Measurements from ENCODE around the gene PTP4A2.
"Not testable (repeated sequence)": the region's sequence is repeated elsewhere in the genome, so short reads cannot be mapped to it uniquely, and the experiment has no call there.

Gene PTP4A2

GRCh38 chr1:31944205-31945089 is 6.3 kb upstream of the PTP4A2 start:
- Histone ChIP-seq H3K9me3 (ENCODE audit: control insufficient read depth, insufficient read depth, low read length) (no peaks in the 10 kb centered on the region), H3K4me3 (ENCODE audit: low read depth, low read length) (peak overlapping the region; percentile 66), H3K27me3 (ENCODE audit: control insufficient read depth, insufficient read depth, low read length) (0 out of 2 replicates have a peak, but pooled peaks cover under 1% of the 10 kb centered on the region), H3K9ac (ENCODE audit: low read depth, low read length) (peak overlapping the region; percentile 85), H3K27ac (ENCODE audit: low read depth, low read length) (peak overlapping the region; percentile 97), H3K36me3 (ENCODE audit: control insufficient read depth, insufficient read depth, low read length) (no peaks in the 10 kb centered on the region), H3K4me1 (ENCODE audit: control insufficient read depth, insufficient read depth, low read length) (peaks cover 16% of the 10 kb centered on the region)

- H3K27me3 ChIP-seq (ENCODE audit: control insufficient read depth, insufficient read depth, low read length): 0 out of 2 replicates have a peak, but pooled peaks cover 3% of the 10 kb centered on the region
- H3K9me3 ChIP-seq (ENCODE audit: control insufficient read depth, insufficient read depth, low read length): no peaks in the 10 kb centered on the region
- peak overlapping the region; percentile 66 for H3K4me3 ChIP-seq (ENCODE audit: low read depth, low read length)
- H3K9ac ChIP-seq (ENCODE audit: low read depth, low read length): peak overlapping the region; percentile 34; the same call in 1 of the 2 replicates
- peak overlapping the region; percentile 97 for H3K27ac ChIP-seq (ENCODE audit: low read depth, low read length)
- H3K4me1 ChIP-seq (ENCODE audit: control insufficient read depth, insufficient read depth, low read length): peaks cover 16% of the 10 kb centered on the region
- no peaks in the 10 kb centered on the region for H3K36me3 ChIP-seq (ENCODE audit: control insufficient read depth, insufficient read depth, low read length)
Observed at GRCh38 chr1:31943546-31944184, 5.5 kb upstream of the PTP4A2 start.

GRCh38 chr1:31942061-31942460 is 3.9 kb upstream of the PTP4A2 start:
- not testable (repeated sequence) for H3K36me3 ChIP-seq (ENCODE audit: control insufficient read depth, insufficient read depth, low read length); H3K9me3 ChIP-seq (ENCODE audit: control insufficient read depth, insufficient read depth, low read length); H3K4me3 ChIP-seq (ENCODE audit: low read depth, low read length); H3K27me3 ChIP-seq (ENCODE audit: control insufficient read depth, insufficient read depth, low read length); H3K27ac ChIP-seq (ENCODE audit: low read depth, low read length); H3K9ac ChIP-seq (ENCODE audit: low read depth, low read length)
- peaks cover 16% of the 10 kb centered on the region for H3K4me1 ChIP-seq (ENCODE audit: control insufficient read depth, insufficient read depth, low read length)

GRCh38 chr1:31939484-31940329 is 1.5 kb upstream of the PTP4A2 start:
- Histone ChIP-seq H3K27me3 (ENCODE audit: control insufficient read depth, insufficient read depth, low read length) (0 out of 2 replicates have a peak, but pooled peaks cover 3% of the 10 kb centered on the region), H3K4me1 (ENCODE audit: control insufficient read depth, insufficient read depth, low read length) (peaks cover 34% of the 10 kb centered on the region), H3K36me3 (ENCODE audit: control insufficient read depth, insufficient read depth, low read length) (no peaks in the 10 kb centered on the region; the same call in 1 of the 2 replicates), H3K9ac (ENCODE audit: low read depth, low read length) (no peak overlapping the region), H3K27ac (ENCODE audit: low read depth, low read length) (peak overlapping the region; percentile 3), H3K4me3 (ENCODE audit: low read depth, low read length) (no peak overlapping the region), H3K9me3 (ENCODE audit: control insufficient read depth, insufficient read depth, low read length) (no peaks in the 10 kb centered on the region)

- Histone ChIP-seq H3K27ac (ENCODE audit: low read depth, low read length) (peak overlapping the region; percentile 87), H3K4me3 (ENCODE audit: low read depth, low read length) (peak overlapping the region; percentile 99), H3K9ac (ENCODE audit: low read depth, low read length) (peak overlapping the region; percentile 79), H3K36me3 (ENCODE audit: control insufficient read depth, insufficient read depth, low read length) (no peaks in the 10 kb centered on the region; the same call in 1 of the 2 replicates), H3K9me3 (ENCODE audit: control insufficient read depth, insufficient read depth, low read length) (no peaks in the 10 kb centered on the region), H3K27me3 (ENCODE audit: control insufficient read depth, insufficient read depth, low read length) (0 out of 2 replicates have a peak, but pooled peaks cover 3% of the 10 kb centered on the region), H3K4me1 (ENCODE audit: control insufficient read depth, insufficient read depth, low read length) (peaks cover 35% of the 10 kb centered on the region)
Observed at GRCh38 chr1:31937300-31938183, 626 bp downstream of the PTP4A2 start.

GRCh38 chr1:31936981-31937299 is 1.2 kb downstream of the PTP4A2 start:
- Histone ChIP-seq H3K27me3 (ENCODE audit: control insufficient read depth, insufficient read depth, low read length) (0 out of 2 replicates have a peak, but pooled peaks cover 3% of the 10 kb centered on the region), H3K9me3 (ENCODE audit: control insufficient read depth, insufficient read depth, low read length) (no peaks in the 10 kb centered on the region), H3K27ac (ENCODE audit: low read depth, low read length) (peak overlapping the region; percentile 40), H3K4me3 (ENCODE audit: low read depth, low read length) (peak overlapping the region; percentile 99), H3K4me1 (ENCODE audit: control insufficient read depth, insufficient read depth, low read length) (peaks cover 41% of the 10 kb centered on the region), H3K9ac (ENCODE audit: low read depth, low read length) (peak overlapping the region; percentile 66), H3K36me3 (ENCODE audit: control insufficient read depth, insufficient read depth, low read length) (no peaks in the 10 kb centered on the region; the same call in 1 of the 2 replicates)

GRCh38 chr1:31936278-31936980 is 1.7 kb downstream of the PTP4A2 start:
- Histone ChIP-seq H3K27me3 (ENCODE audit: control insufficient read depth, insufficient read depth, low read length) (0 out of 2 replicates have a peak, but pooled peaks cover 3% of the 10 kb centered on the region), H3K36me3 (ENCODE audit: control insufficient read depth, insufficient read depth, low read length) (no peaks in the 10 kb centered on the region; the same call in 1 of the 2 replicates), H3K9ac (ENCODE audit: low read depth, low read length) (no peak overlapping the region), H3K4me3 (ENCODE audit: low read depth, low read length) (peak overlapping the region; percentile 99), H3K27ac (ENCODE audit: low read depth, low read length) (peak overlapping the region; percentile 40), H3K9me3 (ENCODE audit: control insufficient read depth, insufficient read depth, low read length) (no peaks in the 10 kb centered on the region), H3K4me1 (ENCODE audit: control insufficient read depth, insufficient read depth, low read length) (peaks cover 46% of the 10 kb centered on the region)

GRCh38 chr1:31934706-31935629 is 3.2 kb downstream of the PTP4A2 start:
- Histone ChIP-seq H3K36me3 (ENCODE audit: control insufficient read depth, insufficient read depth, low read length) (no peaks in the 10 kb centered on the region; the same call in 1 of the 2 replicates), H3K27ac (ENCODE audit: low read depth, low read length) (peak overlapping the region; percentile 9), H3K9ac (ENCODE audit: low read depth, low read length) (no peak overlapping the region), H3K9me3 (ENCODE audit: control insufficient read depth, insufficient read depth, low read length) (no peaks in the 10 kb centered on the region), H3K27me3 (ENCODE audit: control insufficient read depth, insufficient read depth, low read length) (0 out of 2 replicates have a peak, but pooled peaks cover 3% of the 10 kb centered on the region), H3K4me1 (ENCODE audit: control insufficient read depth, insufficient read depth, low read length) (peaks cover 55% of the 10 kb centered on the region), H3K4me3 (ENCODE audit: low read depth, low read length) (no peak overlapping the region)

Measured in HUES48 (cell line).